GM23338 (cell line): ENCODE measurements around the gene DYNC1LI2. TPM values are rescaled to one million over a fixed set of nuclear protein-coding genes. Genes with fewer than 3 reads are reported as not detected.

Source experiments
- ATAC-seq: fragments of 200-7000 bp; cut with Tn5 transposase; 3 replicates; pipeline ENCODE4 v1.9.1; 2020
- DNase-seq: peaks from one replicate; pipeline ENCODE4 v3.0.0-alpha.2; 2015; ENCODE audit warnings: low spot score
- H2AFZ ChIP-seq: fragments of 200-600 bp; sonication (generic); 2 replicates; pipeline ENCODE4 v1.8.0; 2016; ENCODE audit warnings: antibody characterized with exemption, mild to moderate bottlenecking, moderate library complexity
- H3F3A ChIP-seq: fragments of 200-600 bp; sonication (generic); replicated peaks from 2 replicates; pipeline ENCODE4 v1.8.0; 2017; ENCODE audit warnings: antibody characterized with exemption, mixed run types, low read depth
- H3K27ac ChIP-seq: fragments of 200-600 bp; sonication (generic); 2 replicates; pipeline ENCODE4 v1.6.1; 2016; ENCODE audit warnings: low read depth
- H3K27me3 ChIP-seq: fragments of 200-600 bp; sonication (generic); 2 replicates; pipeline ENCODE4 v1.8.0; 2016; ENCODE audit warnings: mild to moderate bottlenecking, mixed run types, moderate library complexity; ENCODE audit not compliant: insufficient read depth
- H3K36me3 ChIP-seq: fragments of 200-600 bp; sonication (generic); 2 replicates; pipeline ENCODE4 v1.8.0; 2016; ENCODE audit warnings: mild to moderate bottlenecking; ENCODE audit not compliant: insufficient read depth
- H3K4me1 ChIP-seq: fragments of 200-600 bp; sonication (generic); 2 replicates; pipeline ENCODE4 v1.8.0; 2016; ENCODE audit warnings: mild to moderate bottlenecking, moderate library complexity; ENCODE audit not compliant: insufficient read depth
- H3K4me2 ChIP-seq: fragments of 200-600 bp; sonication (generic); 2 replicates; pipeline ENCODE4 v1.7.1; 2017; ENCODE audit warnings: mixed run types
- H3K4me3 ChIP-seq: fragments of 200-600 bp; sonication (generic); 2 replicates; pipeline ENCODE4 v1.6.1; 2016; ENCODE audit warnings: mixed run types
- H3K79me2 ChIP-seq: fragments of 200-600 bp; sonication (generic); replicated peaks from 2 replicates; pipeline ENCODE4 v1.8.0; 2017; ENCODE audit warnings: mild to moderate bottlenecking; ENCODE audit not compliant: insufficient read depth
- H3K9me2 ChIP-seq: fragments of 200-600 bp; sonication (generic); 2 replicates; pipeline ENCODE4 v1.8.0; 2017; ENCODE audit not compliant: insufficient read depth
- H4K20me1 ChIP-seq: fragments of 200-600 bp; sonication (generic); replicated peaks from 2 replicates; pipeline ENCODE4 v1.8.0; 2017; ENCODE audit warnings: mild to moderate bottlenecking; ENCODE audit not compliant: insufficient read depth
- H3K27ac Mint-ChIP-seq: 2 replicates; pipeline ENCODE4 v1.8.0; 2020; ENCODE audit warnings: inconsistent platforms, mild to moderate bottlenecking, moderate library complexity, mixed read lengths
- H3K27me3 Mint-ChIP-seq: 3 replicates; pipeline ENCODE4 v1.8.0; 2022; ENCODE audit warnings: low read depth, mild to moderate bottlenecking, moderate library complexity, mixed read lengths, inconsistent platforms; ENCODE audit not compliant: insufficient read depth, poor library complexity
- H3K36me3 Mint-ChIP-seq: 3 replicates; pipeline ENCODE4 v1.8.0; 2021; ENCODE audit warnings: low read depth, mild to moderate bottlenecking, inconsistent platforms, moderate library complexity, mixed read lengths
- H3K4me1 Mint-ChIP-seq: 3 replicates; pipeline ENCODE4 v1.8.0; 2020; ENCODE audit warnings: mild to moderate bottlenecking, inconsistent platforms, mixed read lengths
- H3K4me3 Mint-ChIP-seq: 3 replicates; pipeline ENCODE4 v1.8.0; 2021; ENCODE audit warnings: moderate library complexity, mild to moderate bottlenecking, inconsistent platforms, mixed read lengths
- H3K9me3 Mint-ChIP-seq: 3 replicates; pipeline ENCODE4 v1.8.0; 2020; ENCODE audit warnings: moderate library complexity, mild to moderate bottlenecking, inconsistent platforms, mixed read lengths
- CREB1 ChIP-seq: fragments of 250-450 bp; sonication (Bioruptor Pico); IDR thresholded peaks from 2 replicates; pipeline ENCODE4 v1.5.0; 2020; ENCODE audit warnings: low read depth, mild to moderate bottlenecking, moderate library complexity
- CTCF ChIP-seq, 2 experiments: fragments of 200-600 bp in 1 of 2; sonication (generic) in 1 of 2; conservative IDR thresholded peaks; 2 replicates each; pipeline versions ENCODE4 v1.5.1 to v1.6.1; 2016 to 2017; ENCODE audit warnings: antibody characterized with exemption in 2 of 2, low read depth in 2 of 2, mild to moderate bottlenecking in 2 of 2, moderate library complexity in 1 of 2
- ETS1 ChIP-seq: IDR thresholded peaks from 2 replicates; pipeline ENCODE4 v1.6.1; 2016; ENCODE audit warnings: antibody characterized with exemption
- EZH2phosphoT487 ChIP-seq: fragments of 200-600 bp; sonication (generic); IDR thresholded peaks from one replicate; pipeline ENCODE4 v1.8.1; 2018; ENCODE audit warnings: antibody characterized with exemption; ENCODE audit not compliant: unreplicated experiment
- POLR2AphosphoS5 ChIP-seq: IDR thresholded peaks from 2 replicates; pipeline ENCODE4 v1.6.1; 2016; ENCODE audit warnings: antibody characterized with exemption, low read depth
- STAT1 ChIP-seq: IDR thresholded peaks from one replicate; pipeline ENCODE4 v1.6.1; 2016; ENCODE audit warnings: antibody characterized with exemption; ENCODE audit not compliant: unreplicated experiment
- ZNF331 ChIP-seq: fragments of 250-450 bp; sonication (Bioruptor Pico); IDR thresholded peaks from 2 replicates; pipeline ENCODE4 v1.5.0; 2020; ENCODE audit warnings: low read depth, mild to moderate bottlenecking, moderate library complexity
- polyA plus RNA-seq: library from polyadenylated mRNA; unstranded; fragments of >200 nt; fragmentation: Nextera tagmentation; extraction: Ambion mirVana; gene quantifications from 2 replicates; pipeline ENCODE4 v1.2.1, GENCODE V29; 2016
- total RNA-seq: library from RNA; depleted of rRNA; stranded (reverse); fragments of >200 nt; shearing (Covaris generic); gene quantifications from 2 replicates; pipeline ENCODE4 v1.2.3, GENCODE V29; 2014
- TF ChIP-seq, protein P1 (sequence below): fragments of 250-450 bp; sonication (Bioruptor Pico); IDR thresholded peaks from 2 replicates; pipeline ENCODE4 v1.5.0; 2020; ENCODE audit warnings: mild to moderate bottlenecking, moderate library complexity

Gene DYNC1LI2
- total and polyA plus RNA-seq, 2 experiments from 2014 or later: 73.9 to 85.9 TPM

DNA sequence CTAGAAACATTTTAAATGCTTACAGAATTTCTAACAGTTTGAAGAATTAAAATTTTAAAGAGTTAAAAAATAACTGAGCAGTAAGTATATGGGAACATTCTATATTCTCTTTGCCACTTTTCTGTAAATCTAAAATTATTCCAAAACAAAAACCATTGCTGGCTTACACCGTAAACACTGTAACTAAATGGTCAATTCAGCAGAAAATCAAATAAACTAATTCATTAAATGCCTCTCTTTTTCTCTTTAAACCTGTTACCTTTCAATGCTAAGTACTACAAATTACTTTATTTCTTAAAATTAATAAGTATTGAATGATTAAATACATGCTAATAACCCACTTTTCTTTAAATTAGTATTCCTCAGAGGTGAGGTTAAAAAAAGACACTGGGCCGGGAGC is 36.0 kb upstream of the DYNC1LI2 start (continued):
- TF ChIP-seq, protein P1, sequence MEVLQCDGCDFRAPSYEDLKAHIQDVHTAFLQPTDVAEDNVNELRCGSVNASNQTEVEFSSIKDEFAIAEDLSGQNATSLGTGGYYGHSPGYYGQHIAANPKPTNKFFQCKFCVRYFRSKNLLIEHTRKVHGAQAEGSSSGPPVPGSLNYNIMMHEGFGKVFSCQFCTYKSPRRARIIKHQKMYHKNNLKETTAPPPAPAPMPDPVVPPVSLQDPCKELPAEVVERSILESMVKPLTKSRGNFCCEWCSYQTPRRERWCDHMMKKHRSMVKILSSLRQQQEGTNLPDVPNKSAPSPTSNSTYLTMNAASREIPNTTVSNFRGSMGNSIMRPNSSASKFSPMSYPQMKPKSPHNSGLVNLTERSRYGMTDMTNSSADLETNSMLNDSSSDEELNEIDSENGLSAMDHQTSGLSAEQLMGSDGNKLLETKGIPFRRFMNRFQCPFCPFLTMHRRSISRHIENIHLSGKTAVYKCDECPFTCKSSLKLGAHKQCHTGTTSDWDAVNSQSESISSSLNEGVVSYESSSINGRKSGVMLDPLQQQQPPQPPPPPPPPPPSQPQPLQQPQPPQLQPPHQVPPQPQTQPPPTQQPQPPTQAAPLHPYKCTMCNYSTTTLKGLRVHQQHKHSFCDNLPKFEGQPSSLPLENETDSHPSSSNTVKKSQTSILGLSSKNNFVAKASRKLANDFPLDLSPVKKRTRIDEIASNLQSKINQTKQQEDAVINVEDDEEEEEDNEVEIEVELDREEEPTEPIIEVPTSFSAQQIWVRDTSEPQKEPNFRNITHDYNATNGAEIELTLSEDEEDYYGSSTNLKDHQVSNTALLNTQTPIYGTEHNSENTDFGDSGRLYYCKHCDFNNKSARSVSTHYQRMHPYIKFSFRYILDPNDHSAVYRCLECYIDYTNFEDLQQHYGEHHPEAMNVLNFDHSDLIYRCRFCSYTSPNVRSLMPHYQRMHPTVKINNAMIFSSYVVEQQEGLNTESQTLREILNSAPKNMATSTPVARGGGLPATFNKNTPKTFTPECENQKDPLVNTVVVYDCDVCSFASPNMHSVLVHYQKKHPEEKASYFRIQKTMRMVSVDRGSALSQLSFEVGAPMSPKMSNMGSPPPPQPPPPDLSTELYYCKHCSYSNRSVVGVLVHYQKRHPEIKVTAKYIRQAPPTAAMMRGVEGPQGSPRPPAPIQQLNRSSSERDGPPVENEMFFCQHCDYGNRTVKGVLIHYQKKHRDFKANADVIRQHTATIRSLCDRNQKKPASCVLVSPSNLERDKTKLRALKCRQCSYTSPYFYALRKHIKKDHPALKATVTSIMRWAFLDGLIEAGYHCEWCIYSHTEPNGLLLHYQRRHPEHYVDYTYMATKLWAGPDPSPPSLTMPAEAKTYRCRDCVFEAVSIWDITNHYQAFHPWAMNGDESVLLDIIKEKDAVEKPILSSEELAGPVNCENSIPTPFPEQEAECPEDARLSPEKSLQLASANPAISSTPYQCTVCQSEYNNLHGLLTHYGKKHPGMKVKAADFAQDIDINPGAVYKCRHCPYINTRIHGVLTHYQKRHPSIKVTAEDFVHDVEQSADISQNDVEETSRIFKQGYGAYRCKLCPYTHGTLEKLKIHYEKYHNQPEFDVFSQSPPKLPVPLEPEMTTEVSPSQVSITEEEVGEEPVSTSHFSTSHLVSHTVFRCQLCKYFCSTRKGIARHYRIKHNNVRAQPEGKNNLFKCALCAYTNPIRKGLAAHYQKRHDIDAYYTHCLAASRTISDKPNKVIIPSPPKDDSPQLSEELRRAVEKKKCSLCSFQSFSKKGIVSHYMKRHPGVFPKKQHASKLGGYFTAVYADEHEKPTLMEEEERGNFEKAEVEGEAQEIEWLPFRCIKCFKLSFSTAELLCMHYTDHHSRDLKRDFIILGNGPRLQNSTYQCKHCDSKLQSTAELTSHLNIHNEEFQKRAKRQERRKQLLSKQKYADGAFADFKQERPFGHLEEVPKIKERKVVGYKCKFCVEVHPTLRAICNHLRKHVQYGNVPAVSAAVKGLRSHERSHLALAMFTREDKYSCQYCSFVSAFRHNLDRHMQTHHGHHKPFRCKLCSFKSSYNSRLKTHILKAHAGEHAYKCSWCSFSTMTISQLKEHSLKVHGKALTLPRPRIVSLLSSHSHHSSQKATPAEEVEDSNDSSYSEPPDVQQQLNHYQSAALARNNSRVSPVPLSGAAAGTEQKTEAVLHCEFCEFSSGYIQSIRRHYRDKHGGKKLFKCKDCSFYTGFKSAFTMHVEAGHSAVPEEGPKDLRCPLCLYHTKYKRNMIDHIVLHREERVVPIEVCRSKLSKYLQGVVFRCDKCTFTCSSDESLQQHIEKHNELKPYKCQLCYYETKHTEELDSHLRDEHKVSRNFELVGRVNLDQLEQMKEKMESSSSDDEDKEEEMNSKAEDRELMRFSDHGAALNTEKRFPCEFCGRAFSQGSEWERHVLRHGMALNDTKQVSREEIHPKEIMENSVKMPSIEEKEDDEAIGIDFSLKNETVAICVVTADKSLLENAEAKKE (CRISPR knock-in tag): no peak
- TF ChIP-seq STAT1: no peak
- no peak for TF ChIP-seq POLR2AphosphoS5
- no peak for TF ChIP-seq ZNF331 (CRISPR knock-in tag)
- no peak for TF ChIP-seq ETS1

GRCh38 chr16:66786551-66786950 is 35.1 kb upstream of the DYNC1LI2 start:
- DNase-seq (no peak), ATAC-seq (peak; percentile 67)
- Mint-ChIP-seq H3K27ac (no peak overlapping the region), H3K27me3 (no peaks in the 10 kb centered on the region), H3K36me3 (no peaks in the 10 kb centered on the region), H3K4me3 (no peak overlapping the region), H3K9me3 (no peaks in the 10 kb centered on the region), H3K4me1 (no peaks in the 10 kb centered on the region)
- Histone ChIP-seq H3K4me1 (no peaks in the 10 kb centered on the region), H3K9me2 (no peaks in the 10 kb centered on the region), H2AFZ (no peak overlapping the region), H3K36me3 (no peaks in the 10 kb centered on the region), H3K27ac (no peak overlapping the region), H3K27me3 (no peaks in the 10 kb centered on the region), H3F3A (no peaks in the 10 kb centered on the region), H3K4me3 (no peak overlapping the region), H3K79me2 (no peaks in the 10 kb centered on the region), H4K20me1 (no peaks in the 10 kb centered on the region), H3K4me2 (no peak overlapping the region)
- TF ChIP-seq POLR2AphosphoS5: no peak
- TF ChIP-seq CREB1 (CRISPR knock-in tag): no peak
- TF ChIP-seq EZH2phosphoT487: no peak
- TF ChIP-seq CTCF (conservative IDR thresholded peaks at IDR 0.05; ENCODE audit: low read depth in 2 of 2): no peak
- TF ChIP-seq ZNF331 (CRISPR knock-in tag): no peak
